PC-3 (cell line): Measurements from ENCODE around the gene AGPAT1. TPM values are rescaled to one million over a fixed set of nuclear protein-coding genes. Genes with fewer than 3 reads are reported as not detected.

Source experiments
- ATAC-seq: fragments of 200-7000 bp; cut with Tn5 transposase; 2 replicates; pipeline ENCODE4 v1.9.1; 2020; ENCODE audit warnings: mild to moderate bottlenecking, moderate library complexity
- BruUV-seq: library from RNA; stranded (reverse); fragments of 400-500 nt; replicated peaks from 2 replicates; lab custom pipeline; 2021; lab: Mats Ljungman, UMichigan
- CTCF ChIA-PET: fragments of 300-600 bp; sonication (Branson Sonifier 250); formaldehyde crosslinking; loops from one replicate; lab custom pipeline; 2022; ENCODE audit warnings: antibody characterized with exemption; lab: Charles Lee
- POLR2A ChIA-PET: fragments of 300-600 bp; sonication (Branson Sonifier 250); formaldehyde crosslinking; loops from one replicate; lab custom pipeline; 2022; ENCODE audit warnings: antibody characterized with exemption; ENCODE audit not compliant: unreplicated experiment; lab: Charles Lee
- DNase-seq: peaks from one replicate; pipeline ENCODE4 v3.0.0-alpha.2; 2015
- H2AFZ ChIP-seq: fragments of 300-600 bp; sonication (generic); 2 replicates; pipeline ENCODE4 v1.6.0; 2016; ENCODE audit warnings: antibody characterized with exemption, low read length
- H3F3A ChIP-seq: fragments of 300-600 bp; sonication (generic); one replicate; pipeline ENCODE4 v1.6.0; 2017; ENCODE audit warnings: antibody characterized with exemption, low read length, control low read depth, mild to moderate bottlenecking; ENCODE audit not compliant: unreplicated experiment
- H3K27ac ChIP-seq: fragments of 300-600 bp; sonication (generic); 2 replicates; pipeline ENCODE4 v1.5.1; 2016; ENCODE audit warnings: mild to moderate bottlenecking, low read length
- H3K27me3 ChIP-seq: fragments of 300-600 bp; sonication (generic); 2 replicates; pipeline ENCODE4 v1.6.1; 2016; ENCODE audit warnings: low read length, mixed read lengths
- H3K36me3 ChIP-seq: fragments of 300-600 bp; sonication (generic); 2 replicates; pipeline ENCODE4 v1.6.1; 2016; ENCODE audit warnings: low read depth, mixed run types, low read length, mixed read lengths
- H3K4me1 ChIP-seq: fragments of 300-600 bp; sonication (generic); 2 replicates; pipeline ENCODE4 v1.5.1; 2016; ENCODE audit warnings: low read length; ENCODE audit not compliant: insufficient read depth
- H3K4me2 ChIP-seq: fragments of 300-600 bp; sonication (generic); 2 replicates; pipeline ENCODE4 v1.6.0; 2016; ENCODE audit warnings: low read length
- H3K4me3 ChIP-seq: fragments of 300-600 bp; sonication (generic); 2 replicates; pipeline ENCODE4 v1.5.1; 2016; ENCODE audit warnings: mild to moderate bottlenecking, low read length, mixed read lengths
- H3K79me2 ChIP-seq: fragments of 300-600 bp; sonication (generic); 2 replicates; pipeline ENCODE4 v1.6.1; 2017; ENCODE audit warnings: low read length, mixed read lengths
- H3K9ac ChIP-seq: fragments of 300-600 bp; sonication (generic); 2 replicates; pipeline ENCODE4 v1.6.0; 2016; ENCODE audit warnings: mild to moderate bottlenecking, low read length
- H3K9me2 ChIP-seq: fragments of 300-600 bp; sonication (generic); replicated peaks from 2 replicates; pipeline ENCODE4 v1.6.1; 2016; ENCODE audit warnings: mixed run types, low read length, mixed read lengths
- H3K9me3 ChIP-seq: fragments of 300-600 bp; sonication (generic); 2 replicates; pipeline ENCODE4 v1.6.1; 2016; ENCODE audit warnings: low read length, mixed read lengths
- H4K20me1 ChIP-seq: fragments of 300-600 bp; sonication (generic); 2 replicates; pipeline ENCODE4 v1.6.1; 2016; ENCODE audit warnings: low read length, mixed read lengths
- CTCF ChIP-seq: fragments of 300-600 bp; sonication (generic); conservative IDR thresholded peaks from 2 replicates; pipeline ENCODE4 v1.5.1; 2017; ENCODE audit warnings: antibody characterized with exemption, low read depth, mild to moderate bottlenecking, low read length
- EZH2 ChIP-seq: fragments of 300-600 bp; sonication (generic); IDR thresholded peaks from one replicate; pipeline ENCODE4 v1.6.1; 2017; ENCODE audit warnings: antibody characterized with exemption, mild to moderate bottlenecking, low read length; ENCODE audit not compliant: unreplicated experiment
- EZH2phosphoT487 ChIP-seq: fragments of 300-600 bp; sonication (generic); IDR thresholded peaks from 2 replicates; pipeline ENCODE4 v1.6.1; 2018; ENCODE audit warnings: mild to moderate bottlenecking, antibody characterized with exemption, low read length, borderline replicate concordance
- intact Hi-C: fragments of 100-400 bp; cut with micrococcal nuclease; formaldehyde crosslinking; loops from 2 replicates; pipeline ENCODE4 v1.9.0; 2023
- total RNA-seq: library from RNA; depleted of rRNA; stranded (reverse); fragments of >200 nt; gene quantifications from 2 replicates; pipeline ENCODE4 v1.2.3, GENCODE V29; 2014

AGPAT1 gene
- total RNA-seq, 1 experiment from 2014 or later = 59.6 TPM

GRCh38 chr6:32178547-32179440 is 2.9 kb upstream of the AGPAT1 start:
- BruUV-seq = TSS peak; percentile 27
- no peaks in the 10 kb centered on the region for H3K9me3 ChIP-seq
- TF ChIP-seq CTCF (no peak), EZH2 (no peak), EZH2phosphoT487 (no peak)
- H3K9ac ChIP-seq = peak overlapping the region; percentile 86
- intact Hi-C loops = loop anchor here (1.0 to 5.0 kb wide), 3 partner anchors 17 to 221 kb away; partner anchors contain the start of genes FKBPL, NELFE and SKIC2
- POLR2A ChIA-PET = interaction anchor here (0.6 kb wide), 1 partner anchor 205 kb away, joined by 6 read pairs; no protein-coding TSS in a partner anchor
- H3K27ac ChIP-seq = no peak overlapping the region
- CTCF ChIA-PET = interaction anchor here (0.7 kb wide), 1 partner anchor 9 kb away, joined by 5 read pairs; no protein-coding TSS in a partner anchor
- H3K27me3 ChIP-seq = no peaks in the 10 kb centered on the region
- H2AFZ ChIP-seq = peak overlapping the region; percentile 77
- H3K4me2 ChIP-seq = peak overlapping the region; percentile 100
- peak overlapping the region; percentile 94 for H3K4me3 ChIP-seq
- peaks cover 32% of the 10 kb centered on the region for H3K79me2 ChIP-seq
- H4K20me1 ChIP-seq = no peaks in the 10 kb centered on the region
- H3F3A ChIP-seq = no peaks in the 10 kb centered on the region
- H3K9me2 ChIP-seq = no peaks in the 10 kb centered on the region
- peak; percentile 0; the same call in 1 of the 2 replicates for ATAC-seq
- H3K4me1 ChIP-seq = peaks cover 33% of the 10 kb centered on the region
- DNase-seq = no peak
- H3K36me3 ChIP-seq = peaks cover 5% of the 10 kb centered on the region

GRCh38 chr6:32177788-32178546 is 2.1 kb upstream of the AGPAT1 start, which contains the start of gene RNF5:
Gene RNF5 (plus strand): TSS chr6:32178405. CDS start chr6:32178512, 107 bp downstream.
- H3K27ac ChIP-seq = peak within 1 kb of the TSS; percentile 83
- peaks cover 33% of the 10 kb centered on the region for H3K79me2 ChIP-seq
- H3K4me3 ChIP-seq = peak within 1 kb of the TSS; percentile 94
- no peaks in the 10 kb centered on the region for H4K20me1 ChIP-seq
- POLR2A ChIA-PET = interaction anchor here (0.6 to 1.0 kb wide), 2 partner anchors 18 to 85 kb away, joined by 3 read pairs; no protein-coding TSS in a partner anchor
- BruUV-seq = no TSS peak
- H3K36me3 ChIP-seq = peaks cover 5% of the 10 kb centered on the region
- peak; percentile 86 for ATAC-seq
- TF ChIP-seq EZH2phosphoT487 (no peak), EZH2 (no peak), CTCF (no peak)
- DNase-seq = peak; percentile 100
- H3K9ac ChIP-seq = peak within 1 kb of the TSS; percentile 86
- H2AFZ ChIP-seq = peak within 1 kb of the TSS; percentile 95
- H3F3A ChIP-seq = no peaks in the 10 kb centered on the region
- peaks cover 33% of the 10 kb centered on the region for H3K4me1 ChIP-seq
- no peaks in the 10 kb centered on the region for H3K9me3 ChIP-seq
- intact Hi-C loops = loop anchor here (1.0 to 5.0 kb wide), 3 partner anchors 17 to 221 kb away; partner anchors contain the start of genes FKBPL, NELFE and SKIC2
- no peaks in the 10 kb centered on the region for H3K27me3 ChIP-seq
- CTCF ChIA-PET = interaction anchor here (1.1 kb wide), 1 partner anchor 18 kb away, joined by 4 read pairs; no protein-coding TSS in a partner anchor
- H3K9me2 ChIP-seq = no peaks in the 10 kb centered on the region
- peak within 1 kb of the TSS; percentile 100 for H3K4me2 ChIP-seq
